ENCODE measurements around the gene LMX1A.

- TF ChIP-seq, protein P1, sequence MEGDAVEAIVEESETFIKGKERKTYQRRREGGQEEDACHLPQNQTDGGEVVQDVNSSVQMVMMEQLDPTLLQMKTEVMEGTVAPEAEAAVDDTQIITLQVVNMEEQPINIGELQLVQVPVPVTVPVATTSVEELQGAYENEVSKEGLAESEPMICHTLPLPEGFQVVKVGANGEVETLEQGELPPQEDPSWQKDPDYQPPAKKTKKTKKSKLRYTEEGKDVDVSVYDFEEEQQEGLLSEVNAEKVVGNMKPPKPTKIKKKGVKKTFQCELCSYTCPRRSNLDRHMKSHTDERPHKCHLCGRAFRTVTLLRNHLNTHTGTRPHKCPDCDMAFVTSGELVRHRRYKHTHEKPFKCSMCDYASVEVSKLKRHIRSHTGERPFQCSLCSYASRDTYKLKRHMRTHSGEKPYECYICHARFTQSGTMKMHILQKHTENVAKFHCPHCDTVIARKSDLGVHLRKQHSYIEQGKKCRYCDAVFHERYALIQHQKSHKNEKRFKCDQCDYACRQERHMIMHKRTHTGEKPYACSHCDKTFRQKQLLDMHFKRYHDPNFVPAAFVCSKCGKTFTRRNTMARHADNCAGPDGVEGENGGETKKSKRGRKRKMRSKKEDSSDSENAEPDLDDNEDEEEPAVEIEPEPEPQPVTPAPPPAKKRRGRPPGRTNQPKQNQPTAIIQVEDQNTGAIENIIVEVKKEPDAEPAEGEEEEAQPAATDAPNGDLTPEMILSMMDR (IDR thresholded peaks at IDR 0.05): no peak
- TF ChIP-seq POLR2A (IDR thresholded peaks at IDR 0.05): no peak
Observed at GRCh38 chr1:165226326-165226725, 130.2 kb downstream of the LMX1A start.

Measured in esophagus squamous epithelium (tissue), 4 donors.